ENCODE results near the gene POC5.

- TF ChIP-seq, protein P1, sequence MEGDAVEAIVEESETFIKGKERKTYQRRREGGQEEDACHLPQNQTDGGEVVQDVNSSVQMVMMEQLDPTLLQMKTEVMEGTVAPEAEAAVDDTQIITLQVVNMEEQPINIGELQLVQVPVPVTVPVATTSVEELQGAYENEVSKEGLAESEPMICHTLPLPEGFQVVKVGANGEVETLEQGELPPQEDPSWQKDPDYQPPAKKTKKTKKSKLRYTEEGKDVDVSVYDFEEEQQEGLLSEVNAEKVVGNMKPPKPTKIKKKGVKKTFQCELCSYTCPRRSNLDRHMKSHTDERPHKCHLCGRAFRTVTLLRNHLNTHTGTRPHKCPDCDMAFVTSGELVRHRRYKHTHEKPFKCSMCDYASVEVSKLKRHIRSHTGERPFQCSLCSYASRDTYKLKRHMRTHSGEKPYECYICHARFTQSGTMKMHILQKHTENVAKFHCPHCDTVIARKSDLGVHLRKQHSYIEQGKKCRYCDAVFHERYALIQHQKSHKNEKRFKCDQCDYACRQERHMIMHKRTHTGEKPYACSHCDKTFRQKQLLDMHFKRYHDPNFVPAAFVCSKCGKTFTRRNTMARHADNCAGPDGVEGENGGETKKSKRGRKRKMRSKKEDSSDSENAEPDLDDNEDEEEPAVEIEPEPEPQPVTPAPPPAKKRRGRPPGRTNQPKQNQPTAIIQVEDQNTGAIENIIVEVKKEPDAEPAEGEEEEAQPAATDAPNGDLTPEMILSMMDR (IDR thresholded peaks at IDR 0.05; ENCODE audit: insufficient read depth, low read depth, low read length), result peak; percentile 39
- TF ChIP-seq EZH2 (IDR thresholded peaks at IDR 0.05; ENCODE audit: insufficient read depth, low read length), result no peak
Observed at GRCh38 chr5:75734913-75735789, 17.9 kb upstream of the POC5 start.

Data from astrocyte (in vitro differentiated cells and primary cell).